GM23338 (cell line): Measurements from ENCODE around the gene OSBPL1A. TPM values are rescaled to one million over a fixed set of nuclear protein-coding genes. Genes with fewer than 3 reads are reported as not detected.

Experiments used
- ATAC-seq: fragments of 200-7000 bp; cut with Tn5 transposase; 3 replicates; pipeline ENCODE4 v1.9.1; 2020
- DNase-seq: peaks from one replicate; pipeline ENCODE4 v3.0.0-alpha.2; 2015; ENCODE audit warnings: low spot score
- H2AFZ ChIP-seq: fragments of 200-600 bp; sonication (generic); 2 replicates; pipeline ENCODE4 v1.8.0; 2016; ENCODE audit warnings: antibody characterized with exemption, mild to moderate bottlenecking, moderate library complexity
- H3F3A ChIP-seq: fragments of 200-600 bp; sonication (generic); replicated peaks from 2 replicates; pipeline ENCODE4 v1.8.0; 2017; ENCODE audit warnings: antibody characterized with exemption, mixed run types, low read depth
- H3K27ac ChIP-seq: fragments of 200-600 bp; sonication (generic); 2 replicates; pipeline ENCODE4 v1.6.1; 2016; ENCODE audit warnings: low read depth
- H3K27me3 ChIP-seq: fragments of 200-600 bp; sonication (generic); 2 replicates; pipeline ENCODE4 v1.8.0; 2016; ENCODE audit warnings: mild to moderate bottlenecking, mixed run types, moderate library complexity; ENCODE audit not compliant: insufficient read depth
- H3K36me3 ChIP-seq: fragments of 200-600 bp; sonication (generic); 2 replicates; pipeline ENCODE4 v1.8.0; 2016; ENCODE audit warnings: mild to moderate bottlenecking; ENCODE audit not compliant: insufficient read depth
- H3K4me1 ChIP-seq: fragments of 200-600 bp; sonication (generic); 2 replicates; pipeline ENCODE4 v1.8.0; 2016; ENCODE audit warnings: mild to moderate bottlenecking, moderate library complexity; ENCODE audit not compliant: insufficient read depth
- H3K4me2 ChIP-seq: fragments of 200-600 bp; sonication (generic); 2 replicates; pipeline ENCODE4 v1.7.1; 2017; ENCODE audit warnings: mixed run types
- H3K4me3 ChIP-seq: fragments of 200-600 bp; sonication (generic); 2 replicates; pipeline ENCODE4 v1.6.1; 2016; ENCODE audit warnings: mixed run types
- H3K79me2 ChIP-seq: fragments of 200-600 bp; sonication (generic); replicated peaks from 2 replicates; pipeline ENCODE4 v1.8.0; 2017; ENCODE audit warnings: mild to moderate bottlenecking; ENCODE audit not compliant: insufficient read depth
- H3K9me2 ChIP-seq: fragments of 200-600 bp; sonication (generic); 2 replicates; pipeline ENCODE4 v1.8.0; 2017; ENCODE audit not compliant: insufficient read depth
- H4K20me1 ChIP-seq: fragments of 200-600 bp; sonication (generic); replicated peaks from 2 replicates; pipeline ENCODE4 v1.8.0; 2017; ENCODE audit warnings: mild to moderate bottlenecking; ENCODE audit not compliant: insufficient read depth
- H3K27ac Mint-ChIP-seq: 2 replicates; pipeline ENCODE4 v1.8.0; 2020; ENCODE audit warnings: inconsistent platforms, mild to moderate bottlenecking, moderate library complexity, mixed read lengths
- H3K27me3 Mint-ChIP-seq: 3 replicates; pipeline ENCODE4 v1.8.0; 2022; ENCODE audit warnings: low read depth, mild to moderate bottlenecking, moderate library complexity, mixed read lengths, inconsistent platforms; ENCODE audit not compliant: insufficient read depth, poor library complexity
- H3K36me3 Mint-ChIP-seq: 3 replicates; pipeline ENCODE4 v1.8.0; 2021; ENCODE audit warnings: low read depth, mild to moderate bottlenecking, inconsistent platforms, moderate library complexity, mixed read lengths
- H3K4me1 Mint-ChIP-seq: 3 replicates; pipeline ENCODE4 v1.8.0; 2020; ENCODE audit warnings: mild to moderate bottlenecking, inconsistent platforms, mixed read lengths
- H3K4me3 Mint-ChIP-seq: 3 replicates; pipeline ENCODE4 v1.8.0; 2021; ENCODE audit warnings: moderate library complexity, mild to moderate bottlenecking, inconsistent platforms, mixed read lengths
- H3K9me3 Mint-ChIP-seq: 3 replicates; pipeline ENCODE4 v1.8.0; 2020; ENCODE audit warnings: moderate library complexity, mild to moderate bottlenecking, inconsistent platforms, mixed read lengths
- CTCF ChIP-seq, 2 experiments: fragments of 200-600 bp in 1 of 2; sonication (generic) in 1 of 2; conservative IDR thresholded peaks; 2 replicates each; pipeline versions ENCODE4 v1.5.1 to v1.6.1; 2016 to 2017; ENCODE audit warnings: antibody characterized with exemption in 2 of 2, low read depth in 2 of 2, mild to moderate bottlenecking in 2 of 2, moderate library complexity in 1 of 2
- EZH2 ChIP-seq: fragments of 200-600 bp; sonication (generic); IDR thresholded peaks from one replicate; pipeline ENCODE4 v1.8.0; 2017; ENCODE audit warnings: antibody characterized with exemption, mild to moderate bottlenecking, low read depth; ENCODE audit not compliant: unreplicated experiment
- JUNB ChIP-seq: IDR thresholded peaks from one replicate; pipeline ENCODE4 v1.6.1; 2016; ENCODE audit warnings: antibody characterized with exemption; ENCODE audit not compliant: unreplicated experiment
- NANOG ChIP-seq: IDR thresholded peaks from 2 replicates; pipeline ENCODE4 v1.6.1; 2016; ENCODE audit warnings: antibody characterized with exemption, borderline replicate concordance
- POLR2AphosphoS5 ChIP-seq: IDR thresholded peaks from 2 replicates; pipeline ENCODE4 v1.6.1; 2016; ENCODE audit warnings: antibody characterized with exemption, low read depth
- REST ChIP-seq: IDR thresholded peaks from one replicate; pipeline ENCODE4 v1.6.1; 2018; ENCODE audit warnings: antibody characterized with exemption; ENCODE audit not compliant: unreplicated experiment
- STAT1 ChIP-seq: IDR thresholded peaks from one replicate; pipeline ENCODE4 v1.6.1; 2016; ENCODE audit warnings: antibody characterized with exemption; ENCODE audit not compliant: unreplicated experiment
- ZNF114 ChIP-seq: fragments of 250-450 bp; sonication (Bioruptor Pico); IDR thresholded peaks from 2 replicates; pipeline ENCODE4 v1.5.0; 2020; ENCODE audit warnings: mild to moderate bottlenecking, moderate library complexity
- ZNF331 ChIP-seq: fragments of 250-450 bp; sonication (Bioruptor Pico); IDR thresholded peaks from 2 replicates; pipeline ENCODE4 v1.5.0; 2020; ENCODE audit warnings: low read depth, mild to moderate bottlenecking, moderate library complexity
- ZNF462 ChIP-seq: fragments of 250-450 bp; sonication (Bioruptor Pico); IDR thresholded peaks from 2 replicates; pipeline ENCODE4 v1.5.0; 2020; ENCODE audit warnings: mild to moderate bottlenecking, moderate library complexity
- polyA plus RNA-seq: library from polyadenylated mRNA; unstranded; fragments of >200 nt; fragmentation: Nextera tagmentation; extraction: Ambion mirVana; gene quantifications from 2 replicates; pipeline ENCODE4 v1.2.1, GENCODE V29; 2016
- total RNA-seq: library from RNA; depleted of rRNA; stranded (reverse); fragments of >200 nt; shearing (Covaris generic); gene quantifications from 2 replicates; pipeline ENCODE4 v1.2.3, GENCODE V29; 2014

Gene OSBPL1A
- total and polyA plus RNA-seq, 2 experiments from 2014 or later = 55.6 to 71.4 TPM

GRCh38 chr18:24273596-24273995 lies 124.0 kb downstream of the OSBPL1A start (continued):
- TF ChIP-seq CTCF (conservative IDR thresholded peaks at IDR 0.05; ENCODE audit: low read depth in 2 of 2) = no peak
- TF ChIP-seq ZNF331 (CRISPR knock-in tag) = no peak
- no peak for TF ChIP-seq STAT1

GRCh38 chr18:24272229-24272525 lies 125.4 kb downstream of the OSBPL1A start:
- H3K36me3 ChIP-seq = no peaks in the 10 kb centered on the region; the same call in 1 of the 2 replicates
- H3K27me3 ChIP-seq = no peaks in the 10 kb centered on the region
- no peaks in the 10 kb centered on the region for H3K9me3 Mint-ChIP-seq
- H3K4me1 Mint-ChIP-seq = peaks cover 31% of the 10 kb centered on the region
- H3K4me2 ChIP-seq = peak overlapping the region; percentile 80
- H3K27ac ChIP-seq = no peak overlapping the region
- peaks cover 9% of the 10 kb centered on the region for H3K36me3 Mint-ChIP-seq
- ATAC-seq (no peak), DNase-seq (no peak)
- H3K4me3 Mint-ChIP-seq = peak overlapping the region; percentile 84
- H3F3A ChIP-seq = no peaks in the 10 kb centered on the region
- H3K27me3 Mint-ChIP-seq = peaks cover 7% of the 10 kb centered on the region
- peaks cover 19% of the 10 kb centered on the region for H3K4me1 ChIP-seq
- H3K27ac Mint-ChIP-seq = peak overlapping the region; percentile 47; the same call in 1 of the 2 replicates
- H3K79me2 ChIP-seq = peaks cover 37% of the 10 kb centered on the region
- no peak overlapping the region; the same call in 1 of the 2 replicates for H2AFZ ChIP-seq
- no peaks in the 10 kb centered on the region for H4K20me1 ChIP-seq
- no peaks in the 10 kb centered on the region for H3K9me2 ChIP-seq
- H3K4me3 ChIP-seq = peak overlapping the region; percentile 75
- TF ChIP-seq ZNF114 (CRISPR knock-in tag) (no peak), JUNB (no peak), ZNF331 (CRISPR knock-in tag) (no peak), EZH2 (no peak), POLR2AphosphoS5 (no peak), REST (no peak), CTCF (conservative IDR thresholded peaks at IDR 0.05; ENCODE audit: low read depth in 2 of 2) (no peak), STAT1 (no peak), NANOG (no peak), ZNF462 (CRISPR knock-in tag) (no peak)
